ENCODE results near the gene PSMD6.

DNA sequence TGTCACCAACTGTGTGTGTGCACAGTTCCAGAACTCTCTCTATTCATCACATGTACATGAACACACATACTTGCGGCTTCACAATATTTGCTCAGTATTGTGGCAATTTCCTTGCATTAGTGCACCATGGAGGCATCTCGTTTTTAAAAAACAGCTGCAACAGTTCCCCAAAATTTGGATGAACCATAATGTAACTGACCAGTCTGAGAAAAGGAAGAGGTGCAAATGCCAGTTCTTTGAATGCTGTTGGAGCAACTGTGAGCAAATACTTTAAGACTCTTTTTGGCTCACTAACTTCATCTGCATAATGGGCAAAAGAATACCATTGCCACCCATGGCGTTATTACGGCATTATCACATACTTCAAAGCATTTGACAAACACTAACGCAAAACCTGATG lies 38.3 kb upstream of the PSMD6 start:
- no peak for TF ChIP-seq CTCF (IDR thresholded peaks at IDR 0.05; ENCODE audit: low read depth, low read length)
- no peak for TF ChIP-seq EZH2phosphoT487 (IDR thresholded peaks at IDR 0.05; ENCODE audit: low read depth)

Data from OCI-LY3 (cell line).